Activated naive CD4-positive, alpha-beta T cell treated with anti-CD3 and anti-CD28 coated beads, Interleukin-2, amount 50 U/mL, for 24 hours (primary cell): Measurements from ENCODE around the gene OR8B3.
"Not testable (repeated sequence)": the region's sequence is repeated elsewhere in the genome, so short reads cannot be mapped to it uniquely, and the experiment has no call there.

Experiments
- H3K27ac Mint-ChIP-seq: one replicate; pipeline ENCODE4 v1.8.0; 2021; ENCODE audit warnings: mild to moderate bottlenecking, mixed read lengths
- H3K27me3 Mint-ChIP-seq: one replicate; pipeline ENCODE4 v1.8.0; 2021; ENCODE audit warnings: mixed read lengths
- H3K36me3 Mint-ChIP-seq: one replicate; pipeline ENCODE4 v1.8.0; 2021; ENCODE audit warnings: mixed read lengths
- H3K4me1 Mint-ChIP-seq: one replicate; pipeline ENCODE4 v1.8.0; 2021; ENCODE audit warnings: mixed read lengths
- H3K4me3 Mint-ChIP-seq: one replicate; pipeline ENCODE4 v1.8.0; 2021; ENCODE audit warnings: mild to moderate bottlenecking, mixed read lengths
- H3K9me3 Mint-ChIP-seq: one replicate; pipeline ENCODE4 v1.8.0; 2021; ENCODE audit warnings: mixed read lengths

OR8B3 gene

GRCh38 chr11:124398924-124399323 is at the start of gene OR8B3:
OR8B3 (minus strand) TSS chr11:124399024; CDS start chr11:124397351, 1,673 bp downstream.
- Mint-ChIP-seq H3K36me3 (no peaks in the 10 kb centered on the region), H3K4me1 (no peaks in the 10 kb centered on the region), H3K27ac (no peak within 1 kb of the TSS), H3K9me3 (no peaks in the 10 kb centered on the region), H3K4me3 (no peak within 1 kb of the TSS), H3K27me3 (no peaks in the 10 kb centered on the region)

DNA sequence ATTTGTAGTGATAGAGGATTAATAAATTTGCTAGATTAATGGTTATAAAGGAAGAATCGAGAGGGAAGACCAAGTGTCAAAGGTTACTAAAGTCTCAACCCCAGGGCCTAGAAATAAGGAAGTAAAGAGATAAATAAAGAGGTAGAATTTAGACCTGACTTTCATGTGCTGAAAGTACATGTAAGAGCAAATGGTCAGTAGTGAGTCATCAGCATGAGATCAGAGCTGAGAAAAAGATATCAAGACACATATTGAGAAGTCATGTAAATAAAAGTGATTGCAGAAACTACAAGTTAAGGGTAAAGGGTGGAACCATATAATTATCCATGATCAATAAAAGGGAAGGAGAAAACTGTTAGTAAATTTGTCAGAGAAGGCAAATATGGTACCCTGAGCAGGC is 48.1 kb upstream of the OR8B3 start:
- Mint-ChIP-seq H3K27ac (no peak overlapping the region), H3K9me3 (peaks cover 4% of the 10 kb centered on the region), H3K27me3 (peaks cover 5% of the 10 kb centered on the region), H3K4me3 (no peak overlapping the region), H3K36me3 (no peaks in the 10 kb centered on the region), H3K4me1 (no peaks in the 10 kb centered on the region)

GRCh38 chr11:124445646-124446150 is 46.9 kb upstream of the OR8B3 start, which contains the start of gene OR8B8:
OR8B8 (minus strand) TSS chr11:124445696; CDS start chr11:124441085, 4,611 bp downstream.
- Mint-ChIP-seq H3K4me1 (no peaks in the 10 kb centered on the region), H3K4me3 (no peak within 1 kb of the TSS), H3K36me3 (no peaks in the 10 kb centered on the region), H3K27ac (no peak within 1 kb of the TSS), H3K27me3 (peaks cover 3% of the 10 kb centered on the region), H3K9me3 (no peaks in the 10 kb centered on the region)

DNA sequence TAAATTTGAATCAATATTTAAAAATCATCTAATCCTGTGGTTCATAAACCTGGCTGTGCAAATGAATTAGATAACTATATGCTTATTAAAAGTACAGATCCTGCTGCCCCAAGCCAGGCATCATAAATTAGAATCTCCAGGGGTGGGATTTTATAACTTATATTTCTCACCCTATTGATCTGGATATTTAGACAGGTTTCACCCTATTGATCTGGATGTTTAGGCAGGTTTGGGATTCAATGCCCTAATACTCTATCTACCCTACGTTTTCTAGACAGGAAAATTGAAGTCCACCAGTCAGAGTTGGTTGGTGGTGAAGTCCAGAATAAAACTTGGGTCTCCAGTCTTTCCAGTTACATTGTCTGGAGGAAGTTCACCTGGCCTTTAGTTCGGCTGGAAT is 44.0 kb upstream of the OR8B3 start:
- H3K4me3 Mint-ChIP-seq = no peak overlapping the region
- H3K36me3 Mint-ChIP-seq = no peaks in the 10 kb centered on the region
- H3K27ac Mint-ChIP-seq = no peak overlapping the region
- H3K4me1 Mint-ChIP-seq = no peaks in the 10 kb centered on the region
- H3K27me3 Mint-ChIP-seq = peaks cover 9% of the 10 kb centered on the region
- H3K9me3 Mint-ChIP-seq = no peaks in the 10 kb centered on the region

- no peak overlapping the region for H3K27ac Mint-ChIP-seq
- H3K36me3 Mint-ChIP-seq = no peaks in the 10 kb centered on the region
- H3K4me3 Mint-ChIP-seq = no peak overlapping the region
- no peaks in the 10 kb centered on the region for H3K9me3 Mint-ChIP-seq
- H3K27me3 Mint-ChIP-seq = peaks cover 9% of the 10 kb centered on the region
- H3K4me1 Mint-ChIP-seq = no peaks in the 10 kb centered on the region
Measured at GRCh38 chr11:124442442-124442841, 43.6 kb upstream of the OR8B3 start.

DNA sequence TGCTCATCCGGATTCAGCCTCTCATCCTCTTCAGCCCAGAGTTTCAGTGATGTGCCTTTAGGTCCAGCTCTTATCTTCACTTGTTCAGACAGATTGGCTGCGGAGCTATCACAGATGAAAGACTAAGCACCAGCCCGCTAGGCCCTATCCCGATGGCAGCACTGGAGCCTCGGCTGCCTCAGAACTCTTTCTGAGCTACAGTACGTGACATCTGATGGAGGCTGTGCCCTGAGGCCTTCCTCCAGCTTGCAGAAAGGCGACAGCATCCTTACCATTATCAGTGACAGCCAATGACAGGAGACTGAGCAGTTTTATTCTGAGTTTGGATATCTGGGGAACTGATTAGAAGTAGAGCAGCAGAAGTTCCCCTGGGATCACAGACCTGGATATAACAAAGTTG is 42.7 kb upstream of the OR8B3 start:
- Mint-ChIP-seq H3K36me3 (no peaks in the 10 kb centered on the region), H3K9me3 (no peaks in the 10 kb centered on the region), H3K4me3 (no peak overlapping the region), H3K27ac (no peak overlapping the region), H3K4me1 (no peaks in the 10 kb centered on the region), H3K27me3 (peaks cover 9% of the 10 kb centered on the region)

DNA sequence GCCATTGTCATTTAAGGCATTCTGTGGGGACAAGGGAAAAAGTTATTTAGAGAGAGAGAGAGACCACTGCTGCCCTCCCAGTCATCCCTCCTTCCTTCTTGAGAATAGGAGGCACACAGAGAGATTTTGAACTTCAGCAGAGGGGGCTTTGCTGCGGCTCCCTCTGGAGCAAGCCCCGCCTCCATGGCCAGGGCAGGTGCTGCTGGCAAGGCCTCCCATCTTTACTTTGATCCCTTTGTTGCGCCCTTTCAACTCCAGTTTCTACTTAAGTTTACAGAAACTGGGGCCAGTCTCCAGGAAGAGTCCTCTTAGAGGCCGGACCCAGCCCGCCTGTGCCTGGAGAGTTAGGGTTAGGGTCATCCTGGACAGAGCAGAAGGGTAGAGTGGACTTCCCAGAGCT is 42.3 kb upstream of the OR8B3 start:
- Mint-ChIP-seq H3K36me3 (no peaks in the 10 kb centered on the region), H3K27ac (no peak overlapping the region), H3K9me3 (no peaks in the 10 kb centered on the region), H3K4me3 (no peak overlapping the region), H3K4me1 (no peaks in the 10 kb centered on the region), H3K27me3 (peaks cover 9% of the 10 kb centered on the region)

GRCh38 chr11:124440608-124441007 is 41.8 kb upstream of the OR8B3 start:
- no peak overlapping the region for H3K27ac Mint-ChIP-seq
- no peak overlapping the region for H3K4me3 Mint-ChIP-seq
- no peaks in the 10 kb centered on the region for H3K4me1 Mint-ChIP-seq
- H3K9me3 Mint-ChIP-seq = no peaks in the 10 kb centered on the region
- peaks cover 9% of the 10 kb centered on the region for H3K27me3 Mint-ChIP-seq
- H3K36me3 Mint-ChIP-seq = no peaks in the 10 kb centered on the region

DNA sequence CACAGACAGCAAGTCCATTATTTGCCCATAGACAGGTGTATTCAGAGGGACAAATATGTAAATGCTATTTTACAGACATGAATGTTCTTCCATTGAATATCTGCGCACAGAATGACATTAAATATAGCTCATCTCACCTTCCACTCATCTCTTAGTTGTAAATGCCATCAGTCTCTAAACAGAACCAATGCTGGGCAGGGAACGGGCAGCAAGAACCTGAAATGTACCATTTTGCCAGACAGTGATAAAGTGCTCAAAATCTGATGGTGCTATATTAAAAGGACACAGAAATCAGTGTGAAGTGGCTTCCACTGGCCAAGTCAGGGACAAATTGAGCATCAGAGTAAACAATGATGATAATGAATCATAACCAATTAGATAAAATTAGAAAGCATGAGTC is 35.9 kb upstream of the OR8B3 start:
- H3K36me3 Mint-ChIP-seq = no peaks in the 10 kb centered on the region
- no peak overlapping the region for H3K4me3 Mint-ChIP-seq
- H3K9me3 Mint-ChIP-seq = peaks cover 2% of the 10 kb centered on the region
- H3K27me3 Mint-ChIP-seq = peaks cover 10% of the 10 kb centered on the region
- no peaks in the 10 kb centered on the region for H3K4me1 Mint-ChIP-seq
- no peak overlapping the region for H3K27ac Mint-ChIP-seq

- Mint-ChIP-seq H3K27ac (no peak overlapping the region), H3K36me3 (peaks cover 2% of the 10 kb centered on the region), H3K9me3 (peaks cover 6% of the 10 kb centered on the region), H3K4me1 (no peaks in the 10 kb centered on the region), H3K27me3 (peaks cover 3% of the 10 kb centered on the region), H3K4me3 (no peak overlapping the region)
Measured at GRCh38 chr11:124429599-124429998, 30.8 kb upstream of the OR8B3 start.

GRCh38 chr11:124424384-124424921 is 25.6 kb upstream of the OR8B3 start, which contains the start of gene OR8B4:
OR8B4 (minus strand) TSS chr11:124424871; CDS start chr11:124424871, 0 bp downstream.
- Mint-ChIP-seq H3K27ac (no peak within 1 kb of the TSS), H3K36me3 (no peaks in the 10 kb centered on the region), H3K4me3 (no peak within 1 kb of the TSS), H3K27me3 (peaks cover 3% of the 10 kb centered on the region), H3K9me3 (peaks cover 2% of the 10 kb centered on the region), H3K4me1 (no peaks in the 10 kb centered on the region)

DNA sequence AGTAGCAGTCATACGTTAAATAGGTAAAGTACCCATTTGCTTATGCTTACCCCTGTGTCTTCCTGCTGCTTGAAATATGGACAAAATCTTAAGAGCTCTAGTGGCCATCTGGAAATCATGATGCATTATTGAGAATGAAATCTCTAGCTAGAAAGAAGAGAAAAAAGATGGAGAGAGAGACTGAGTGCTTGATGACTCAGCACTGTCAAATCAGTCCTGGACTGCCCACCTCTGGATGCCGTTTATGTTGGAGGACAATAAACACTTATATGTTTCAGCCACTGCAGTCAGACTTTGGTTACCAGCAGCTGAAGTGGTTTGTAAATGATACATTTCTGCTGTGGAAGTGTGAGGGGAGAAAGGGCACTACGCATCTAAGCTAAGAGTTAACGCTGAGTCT is 22.2 kb upstream of the OR8B3 start:
- Mint-ChIP-seq H3K4me3 (no peak overlapping the region), H3K36me3 (no peaks in the 10 kb centered on the region), H3K27me3 (peaks cover 8% of the 10 kb centered on the region), H3K27ac (no peak overlapping the region), H3K4me1 (no peaks in the 10 kb centered on the region), H3K9me3 (no peaks in the 10 kb centered on the region)

- Mint-ChIP-seq H3K4me1 (no peaks in the 10 kb centered on the region), H3K4me3 (no peak overlapping the region), H3K36me3 (no peaks in the 10 kb centered on the region), H3K27ac (no peak overlapping the region), H3K9me3 (no peaks in the 10 kb centered on the region), H3K27me3 (peaks cover 10% of the 10 kb centered on the region)
Measured at GRCh38 chr11:124415356-124415923, 16.6 kb upstream of the OR8B3 start.

DNA sequence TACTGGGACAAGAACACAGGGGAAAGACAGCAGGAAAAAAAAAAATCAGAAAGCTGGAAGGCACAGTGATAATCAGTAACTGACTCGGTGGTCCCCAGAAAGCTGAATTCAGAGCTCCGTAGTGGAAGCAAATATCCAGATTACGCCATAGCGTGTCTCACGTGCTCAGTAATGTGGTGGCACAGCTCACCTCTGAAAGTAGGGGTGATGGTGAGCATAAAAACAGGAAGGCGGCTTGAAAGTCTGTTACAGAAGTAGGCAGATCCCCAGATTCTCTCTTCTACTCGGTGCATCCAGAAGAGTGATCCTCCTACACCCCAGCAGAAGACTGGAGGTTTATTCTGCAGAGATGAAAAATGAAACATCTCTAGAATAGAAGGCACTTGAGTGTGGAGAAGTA is 11.1 kb upstream of the OR8B3 start:
- Mint-ChIP-seq H3K27ac (no peak overlapping the region), H3K9me3 (no peaks in the 10 kb centered on the region), H3K4me3 (no peak overlapping the region), H3K36me3 (no peaks in the 10 kb centered on the region), H3K4me1 (no peaks in the 10 kb centered on the region), H3K27me3 (peaks cover 14% of the 10 kb centered on the region)

DNA sequence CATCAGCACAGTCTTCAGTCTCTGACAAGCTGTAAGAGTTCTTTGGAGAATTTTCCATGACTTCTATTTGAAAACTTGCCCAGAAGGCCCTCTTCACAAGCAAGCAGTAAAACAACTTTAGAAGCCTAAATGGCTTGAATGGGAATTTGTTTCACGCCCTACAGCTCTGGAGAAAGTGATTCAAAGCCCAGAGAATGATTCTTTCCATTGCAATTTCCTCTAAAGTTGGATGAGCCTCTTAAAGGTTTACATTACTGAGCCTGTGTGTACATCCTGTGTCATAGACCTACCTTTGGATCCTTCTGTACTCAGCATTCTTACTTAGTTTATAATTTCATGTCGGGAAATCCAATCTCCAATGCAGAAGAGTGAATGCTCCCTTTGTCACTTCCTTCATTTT is 6.8 kb upstream of the OR8B3 start:
- peaks cover 9% of the 10 kb centered on the region for H3K27me3 Mint-ChIP-seq
- no peaks in the 10 kb centered on the region for H3K4me1 Mint-ChIP-seq
- H3K36me3 Mint-ChIP-seq = no peaks in the 10 kb centered on the region
- H3K4me3 Mint-ChIP-seq = no peak overlapping the region
- H3K9me3 Mint-ChIP-seq = no peaks in the 10 kb centered on the region
- H3K27ac Mint-ChIP-seq = no peak overlapping the region

DNA sequence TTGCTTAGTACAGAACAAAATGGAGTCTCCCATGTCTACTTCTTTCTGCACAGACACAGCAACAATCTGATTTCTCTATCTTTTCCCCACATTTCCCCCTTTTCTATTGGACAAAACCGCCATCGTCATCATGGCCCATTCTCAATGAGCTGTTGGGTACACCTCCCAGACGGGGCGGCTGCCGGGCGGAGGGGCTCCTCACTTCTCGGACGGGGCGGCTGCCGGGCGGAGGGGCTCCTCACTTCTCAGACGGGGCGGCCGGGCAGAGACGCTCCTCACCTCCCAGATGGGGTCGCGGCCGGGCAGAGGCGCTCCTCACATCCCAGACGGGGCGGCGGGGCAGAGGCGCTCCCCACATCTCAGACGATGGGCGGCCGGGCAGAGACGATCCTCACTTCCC is 4.4 kb upstream of the OR8B3 start:
- H3K9me3 Mint-ChIP-seq, H3K4me1 Mint-ChIP-seq, H3K27me3 Mint-ChIP-seq, H3K4me3 Mint-ChIP-seq, H3K27ac Mint-ChIP-seq, H3K36me3 Mint-ChIP-seq: not testable (repeated sequence)
